Measurements from ENCODE around the gene ANKRD13A. TPM values are rescaled to one million over a fixed set of nuclear protein-coding genes. Genes with fewer than 3 reads are reported as not detected.

ANKRD13A gene
- total and polyA plus RNA-seq, 11 donors = 8.4 to 80.6 (median 24.4) TPM

DNA sequence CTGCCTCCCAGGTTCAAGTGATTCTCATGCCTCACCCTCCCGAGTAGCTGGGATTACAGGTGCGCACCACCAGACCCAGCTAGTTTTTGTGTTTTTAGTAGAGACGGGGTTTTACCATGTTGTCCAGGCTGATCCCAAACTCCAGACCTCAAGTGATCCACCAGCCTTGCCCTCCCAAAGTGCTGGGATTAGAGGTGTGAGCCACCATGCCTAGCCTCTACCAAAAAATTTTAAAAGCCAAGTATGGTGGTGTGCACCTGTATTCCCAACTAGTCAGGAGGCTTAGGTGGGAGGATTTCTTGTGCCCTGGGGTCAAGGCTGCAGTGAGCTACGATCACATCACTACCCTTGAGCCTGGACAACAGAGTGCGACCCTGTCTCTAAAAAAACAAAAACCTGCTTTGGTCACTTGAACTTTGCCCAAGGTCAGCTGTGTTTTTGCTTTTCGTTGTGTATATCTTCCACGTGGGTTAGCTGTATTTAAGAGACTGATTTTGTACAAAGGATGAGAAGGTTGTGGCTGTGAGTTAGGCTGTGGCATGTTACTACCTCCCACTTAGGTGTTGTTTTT is 36.4 kb downstream of the ANKRD13A start:
- Histone ChIP-seq H3K27ac (no peak overlapping the region), H3K4me3 (no peak overlapping the region), H3K36me3 (peaks cover 0 to 87% (median 73%) of the 10 kb centered on the region in 9 donors), H3K9me3 (no peaks in the 10 kb centered on the region), H3K4me1 (peaks cover 0 to 20% (median 0%) of the 10 kb centered on the region in 12 donors), H3K27me3 (no peaks in the 10 kb centered on the region)
- WGBS, 4 donors = 90 to 95% (median 94%) methylated on average over 7 of the region's 7 CpGs
- DNase-seq (no peak), ATAC-seq (no peak)
- TF ChIP-seq, protein P1, sequence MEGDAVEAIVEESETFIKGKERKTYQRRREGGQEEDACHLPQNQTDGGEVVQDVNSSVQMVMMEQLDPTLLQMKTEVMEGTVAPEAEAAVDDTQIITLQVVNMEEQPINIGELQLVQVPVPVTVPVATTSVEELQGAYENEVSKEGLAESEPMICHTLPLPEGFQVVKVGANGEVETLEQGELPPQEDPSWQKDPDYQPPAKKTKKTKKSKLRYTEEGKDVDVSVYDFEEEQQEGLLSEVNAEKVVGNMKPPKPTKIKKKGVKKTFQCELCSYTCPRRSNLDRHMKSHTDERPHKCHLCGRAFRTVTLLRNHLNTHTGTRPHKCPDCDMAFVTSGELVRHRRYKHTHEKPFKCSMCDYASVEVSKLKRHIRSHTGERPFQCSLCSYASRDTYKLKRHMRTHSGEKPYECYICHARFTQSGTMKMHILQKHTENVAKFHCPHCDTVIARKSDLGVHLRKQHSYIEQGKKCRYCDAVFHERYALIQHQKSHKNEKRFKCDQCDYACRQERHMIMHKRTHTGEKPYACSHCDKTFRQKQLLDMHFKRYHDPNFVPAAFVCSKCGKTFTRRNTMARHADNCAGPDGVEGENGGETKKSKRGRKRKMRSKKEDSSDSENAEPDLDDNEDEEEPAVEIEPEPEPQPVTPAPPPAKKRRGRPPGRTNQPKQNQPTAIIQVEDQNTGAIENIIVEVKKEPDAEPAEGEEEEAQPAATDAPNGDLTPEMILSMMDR (IDR thresholded peaks at IDR 0.05) = no peak
- no peak for TF ChIP-seq POLR2A (IDR thresholded peaks at IDR 0.05)
- intact Hi-C loops (cut with DNase I) = no loop called here

DNA sequence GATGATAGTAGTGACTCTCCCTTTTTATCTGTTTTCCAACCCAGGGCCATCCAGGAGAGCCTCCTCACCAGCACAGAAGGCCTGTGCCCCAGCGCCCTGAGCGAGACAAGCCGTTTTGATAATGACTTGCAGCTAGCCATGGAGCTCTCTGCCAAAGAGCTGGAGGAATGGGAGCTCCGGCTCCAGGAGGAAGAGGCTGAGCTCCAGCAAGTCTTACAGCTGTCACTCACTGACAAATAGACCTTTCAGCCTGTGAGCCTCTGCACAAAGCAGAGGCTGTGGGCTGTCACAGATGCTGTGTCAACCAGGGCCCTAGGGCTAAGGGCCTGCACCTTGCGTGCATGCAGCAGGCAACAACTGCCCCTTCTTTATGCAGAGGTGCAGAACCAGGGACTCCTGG is 38.1 kb downstream of the ANKRD13A start:
- Histone ChIP-seq H3K4me1 (peaks cover 0 to 26% (median 4%) of the 10 kb centered on the region in 12 donors), H3K9me3 (no peaks in the 10 kb centered on the region), H3K27ac (peak overlapping the region in 2 of 12 donors; percentile 6 to 20), H3K36me3 (peaks cover 0 to 83% (median 63%) of the 10 kb centered on the region in 9 donors), H3K4me3 (no peak overlapping the region), H3K27me3 (no peaks in the 10 kb centered on the region)
- peak in 2 of 4 donors; percentile 7 to 13 for ATAC-seq
- 75 to 90% (median 83%) methylated on average over 3 to 5 of the region's 5 CpGs for WGBS, 4 donors
- TF ChIP-seq POLR2A (IDR thresholded peaks at IDR 0.05) = no peak
- TF ChIP-seq, protein P1 (IDR thresholded peaks at IDR 0.05) = no peak
- no peak for DNase-seq
- intact Hi-C loops (cut with DNase I) = no loop called here

DNA sequence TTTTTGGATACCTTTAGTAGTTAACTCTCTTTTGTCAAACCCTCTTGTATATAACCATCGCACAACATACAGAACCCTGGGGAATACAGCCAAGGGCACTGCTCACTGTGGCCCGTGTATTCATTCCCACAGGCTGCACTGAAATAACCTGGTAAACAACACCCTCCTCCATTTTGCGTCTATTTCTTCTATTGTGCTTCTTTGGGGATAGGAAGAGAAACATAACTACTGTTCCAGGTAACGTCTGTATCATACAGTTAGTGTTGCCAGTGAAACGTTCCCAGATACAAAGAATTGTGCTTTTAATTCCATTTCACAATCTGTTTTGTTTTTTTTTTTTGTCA is 39.5 kb downstream of the ANKRD13A start:
- TF ChIP-seq, protein P1 (IDR thresholded peaks at IDR 0.05) = no peak
- no peak for TF ChIP-seq POLR2A (IDR thresholded peaks at IDR 0.05)
- no peaks in the 10 kb centered on the region for H3K9me3 ChIP-seq
- no peak overlapping the region for H3K4me3 ChIP-seq
- ATAC-seq (no peak), DNase-seq (no peak)
- peaks cover 0 to 72% (median 52%) of the 10 kb centered on the region in 9 donors for H3K36me3 ChIP-seq
- intact Hi-C loops (cut with DNase I) = no loop called here
- H3K4me1 ChIP-seq = peaks cover 3 to 40% (median 15%) of the 10 kb centered on the region in 12 donors
- H3K27ac ChIP-seq = peak overlapping the region in 1 of 12 donors; percentile 58
- no peaks in the 10 kb centered on the region for H3K27me3 ChIP-seq
- WGBS, 4 donors = 70 to 77% (median 76%) methylated on average over 5 of the region's 5 CpGs

GRCh38 chr12:110039085-110039807 is 40.0 kb downstream of the ANKRD13A start:
- peaks cover 0 to 72% (median 47%) of the 10 kb centered on the region in 9 donors for H3K36me3 ChIP-seq
- no peaks in the 10 kb centered on the region for H3K27me3 ChIP-seq
- intact Hi-C loops (cut with DNase I) = no loop called here
- ATAC-seq = no peak
- H3K9me3 ChIP-seq = no peaks in the 10 kb centered on the region
- peak overlapping the region in 1 of 12 donors; percentile 58 for H3K27ac ChIP-seq
- peaks cover 3 to 42% (median 15%) of the 10 kb centered on the region in 12 donors for H3K4me1 ChIP-seq
- TF ChIP-seq, protein P1 (IDR thresholded peaks at IDR 0.05) = no peak
- TF ChIP-seq POLR2A (IDR thresholded peaks at IDR 0.05) = no peak
- H3K4me3 ChIP-seq = no peak overlapping the region
- no peak for DNase-seq
- WGBS, 4 donors = 75 to 86% (median 79%) methylated on average over 5 of the region's 5 CpGs
